ENCODE results near the gene UBASH3A.

Gene UBASH3A

GRCh38 chr21:42374457-42374856 is 29.2 kb upstream of the UBASH3A start:
- no peak for DNase-seq (ENCODE audit: low read depth in 2 of 2, low spot score in 1 of 2)

GRCh38 chr21:42374864-42375499 is 28.7 kb upstream of the UBASH3A start:
- DNase-seq (ENCODE audit: low read depth in 2 of 2, low spot score in 1 of 2), result no peak

GRCh38 chr21:42375506-42375905 is 28.2 kb upstream of the UBASH3A start:
- DNase-seq (ENCODE audit: low read depth in 2 of 2, low spot score in 1 of 2), result no peak

GRCh38 chr21:42375966-42376337 is 27.8 kb upstream of the UBASH3A start:
- no peak for DNase-seq (ENCODE audit: low read depth in 2 of 2, low spot score in 1 of 2)

- no peak for DNase-seq (ENCODE audit: low read depth in 2 of 2, low spot score in 1 of 2)
Observed at GRCh38 chr21:42376338-42376982, 27.2 kb upstream of the UBASH3A start.

- DNase-seq (ENCODE audit: low read depth in 2 of 2, low spot score in 1 of 2), result no peak
Observed at GRCh38 chr21:42377211-42377950, 26.3 kb upstream of the UBASH3A start.

- DNase-seq (ENCODE audit: low read depth in 2 of 2, low spot score in 1 of 2), result no peak
Observed at GRCh38 chr21:42377951-42378340, 25.8 kb upstream of the UBASH3A start.

GRCh38 chr21:42378418-42378817 is 25.3 kb upstream of the UBASH3A start:
- no peak for DNase-seq (ENCODE audit: low read depth in 2 of 2, low spot score in 1 of 2)

GRCh38 chr21:42379426-42380215 is 24.1 kb upstream of the UBASH3A start:
- DNase-seq (ENCODE audit: low read depth in 2 of 2, low spot score in 1 of 2), result no peak

GRCh38 chr21:42381347-42381984 is 22.2 kb upstream of the UBASH3A start:
- no peak for DNase-seq (ENCODE audit: low read depth in 2 of 2, low spot score in 1 of 2)

- DNase-seq (ENCODE audit: low read depth in 2 of 2, low spot score in 1 of 2), result no peak
Observed at GRCh38 chr21:42382915-42383314, 20.8 kb upstream of the UBASH3A start.

- DNase-seq (ENCODE audit: low read depth in 2 of 2, low spot score in 1 of 2), result no peak
Observed at GRCh38 chr21:42383331-42383730, 20.4 kb upstream of the UBASH3A start.

GRCh38 chr21:42384156-42384945 is 19.4 kb upstream of the UBASH3A start:
- DNase-seq (ENCODE audit: low read depth in 2 of 2, low spot score in 1 of 2), result no peak

- DNase-seq (ENCODE audit: low read depth in 2 of 2, low spot score in 1 of 2), result no peak
Observed at GRCh38 chr21:42384989-42385388, 18.7 kb upstream of the UBASH3A start.

- no peak for DNase-seq (ENCODE audit: low read depth in 2 of 2, low spot score in 1 of 2)
Observed at GRCh38 chr21:42385619-42386018, 18.1 kb upstream of the UBASH3A start.

GRCh38 chr21:42386034-42386591 is 17.6 kb upstream of the UBASH3A start:
- no peak for DNase-seq (ENCODE audit: low read depth in 2 of 2, low spot score in 1 of 2)

- no peak for DNase-seq (ENCODE audit: low read depth in 2 of 2, low spot score in 1 of 2)
Observed at GRCh38 chr21:42387164-42387563, 16.5 kb upstream of the UBASH3A start.

GRCh38 chr21:42387843-42388340 is 15.8 kb upstream of the UBASH3A start:
- no peak for DNase-seq (ENCODE audit: low read depth in 2 of 2, low spot score in 1 of 2)

GRCh38 chr21:42388740-42389448 is 14.8 kb upstream of the UBASH3A start:
- no peak for DNase-seq (ENCODE audit: low read depth in 2 of 2, low spot score in 1 of 2)

Data from stimulated activated CD8-positive, alpha-beta memory T cell treated with anti-CD3 and anti-CD28 coated beads, Interleukin-4, amount 100 ng/mL, for 4 hours (primary cell).